ENCODE results near the gene TAS2R42.

Gene TAS2R42, protein sequence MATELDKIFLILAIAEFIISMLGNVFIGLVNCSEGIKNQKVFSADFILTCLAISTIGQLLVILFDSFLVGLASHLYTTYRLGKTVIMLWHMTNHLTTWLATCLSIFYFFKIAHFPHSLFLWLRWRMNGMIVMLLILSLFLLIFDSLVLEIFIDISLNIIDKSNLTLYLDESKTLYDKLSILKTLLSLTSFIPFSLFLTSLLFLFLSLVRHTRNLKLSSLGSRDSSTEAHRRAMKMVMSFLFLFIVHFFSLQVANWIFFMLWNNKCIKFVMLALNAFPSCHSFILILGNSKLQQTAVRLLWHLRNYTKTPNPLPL

DNA sequence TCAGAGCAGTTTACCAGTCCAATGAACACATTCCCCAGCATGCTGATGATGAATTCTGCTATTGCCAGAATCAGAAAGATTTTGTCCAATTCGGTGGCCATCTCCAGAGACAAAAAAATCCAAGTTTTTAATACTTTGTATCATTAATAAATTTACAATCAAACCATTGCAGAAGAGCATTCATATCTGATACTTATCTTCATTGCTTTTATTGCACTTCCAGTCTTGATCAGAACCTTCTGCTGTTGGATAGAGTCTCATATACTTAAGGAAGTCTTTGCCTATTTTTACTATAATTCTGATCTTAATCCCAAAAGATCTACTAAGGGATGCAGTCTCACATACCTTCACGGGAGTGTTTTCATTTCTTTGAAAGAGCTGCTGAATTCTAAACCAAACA, at the start of gene TAS2R42:
TAS2R42 (minus strand) TSS at position 101 of the 400 bp plus-strand sequence; CDS start at position 101, 0 bp downstream.
- no peak for DNase-seq

DNA sequence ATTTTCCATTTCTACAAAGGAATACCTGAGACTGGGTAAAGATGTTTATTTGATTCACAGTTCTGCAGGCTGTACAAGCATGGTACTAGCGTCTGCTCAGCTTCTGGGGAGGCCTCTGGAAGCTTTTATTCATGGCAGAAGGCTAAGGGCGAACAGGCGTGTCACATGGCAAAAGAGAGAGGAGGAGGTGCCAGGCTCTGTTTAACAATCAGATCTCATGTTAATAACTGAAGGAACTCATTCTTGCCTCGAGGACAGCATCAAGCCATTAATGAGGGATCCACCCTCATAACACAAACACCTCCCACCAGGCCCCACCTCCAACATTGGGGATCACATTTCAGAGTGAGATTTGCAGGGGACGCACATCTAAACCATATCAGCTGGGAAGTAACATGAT, 46.8 kb upstream of the TAS2R42 start:
- no peak for DNase-seq

DNA sequence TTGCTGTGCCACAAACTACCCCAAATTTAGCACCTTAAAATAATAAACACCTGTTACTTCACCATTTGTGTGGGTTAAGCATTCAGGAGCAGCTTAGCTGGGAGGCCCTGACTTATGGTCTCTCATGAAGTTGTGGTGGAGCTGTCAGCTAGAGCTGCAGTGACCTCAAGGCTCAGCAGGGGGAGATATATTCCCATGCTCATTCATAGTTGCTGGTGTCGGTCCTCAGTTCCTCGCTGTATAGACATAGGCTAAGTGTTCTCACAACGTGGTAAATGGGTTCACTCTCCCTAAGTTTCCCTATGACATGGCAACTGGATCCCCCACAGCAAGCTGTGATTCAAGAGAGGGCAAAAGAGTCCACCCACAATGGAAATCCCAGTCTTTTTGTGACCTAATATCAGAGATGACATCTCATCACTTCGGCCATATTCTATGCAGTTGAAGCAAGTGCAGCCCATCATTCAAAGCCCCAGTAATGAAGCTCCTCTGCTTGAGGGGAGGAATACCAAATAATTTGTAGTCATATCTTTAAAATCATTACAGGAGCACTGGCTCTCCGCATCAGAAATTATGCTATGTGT, 41.7 kb upstream of the TAS2R42 start:
- peak in 3 of 6 experiments; percentile 2 to 9 (median 6) for DNase-seq

DNA sequence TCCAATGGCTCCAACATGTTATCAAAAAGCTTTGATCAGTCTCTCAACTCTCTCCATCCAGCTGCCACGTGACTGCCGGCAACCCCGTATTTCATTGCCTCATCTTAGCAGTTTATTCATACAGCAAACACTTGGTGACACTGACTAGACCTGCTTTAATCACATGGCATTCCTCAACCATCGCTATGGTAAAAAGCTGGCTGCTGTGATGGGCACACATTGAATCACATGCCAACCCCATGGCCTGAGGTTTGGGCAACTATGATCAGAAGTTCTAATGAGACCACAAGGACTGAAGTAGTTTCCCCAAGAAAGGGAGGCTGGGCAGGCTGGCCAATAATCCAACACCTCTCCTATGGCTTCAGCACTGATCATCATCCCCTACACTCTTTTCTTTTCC, 40.6 kb upstream of the TAS2R42 start:
- no peak for DNase-seq

DNA sequence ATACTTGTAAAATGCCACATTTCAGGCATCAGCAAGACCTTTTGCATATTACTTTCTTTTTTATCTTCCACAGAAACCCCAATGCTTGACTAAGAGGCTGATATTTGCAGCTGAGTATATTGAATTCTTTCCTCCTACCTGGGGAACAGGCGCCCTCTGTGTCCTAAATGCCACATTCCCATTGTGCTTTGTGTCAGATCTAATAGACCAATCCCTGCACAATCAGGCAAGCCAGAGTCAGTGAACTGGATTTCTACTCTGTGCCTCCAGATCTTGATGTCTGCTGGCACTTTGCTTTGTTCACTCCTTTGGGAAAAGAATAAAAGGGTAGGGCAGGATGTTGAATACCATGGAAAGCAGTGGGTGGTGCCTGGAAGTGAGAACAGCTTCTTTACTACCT, 22.4 kb upstream of the TAS2R42 start:
- no peak for DNase-seq

DNA sequence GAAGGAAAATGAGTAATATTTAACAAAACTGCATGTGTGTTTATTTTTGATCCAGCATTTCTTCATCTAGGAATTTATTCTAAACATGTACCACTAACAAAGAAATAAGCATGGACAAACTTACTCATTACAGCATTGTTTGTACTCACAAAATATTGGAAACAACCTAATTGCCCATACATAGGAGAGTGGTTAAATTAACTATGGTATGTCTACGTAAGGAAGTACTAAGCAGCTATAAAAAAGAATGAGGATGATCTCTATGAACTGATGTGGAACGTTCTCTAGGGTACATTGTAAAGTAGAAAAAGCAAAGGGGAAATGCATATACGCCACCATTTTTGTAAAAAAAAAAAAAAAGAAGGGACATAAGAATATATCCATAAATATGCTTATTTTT, 17.4 kb upstream of the TAS2R42 start:
- no peak for DNase-seq

DNA sequence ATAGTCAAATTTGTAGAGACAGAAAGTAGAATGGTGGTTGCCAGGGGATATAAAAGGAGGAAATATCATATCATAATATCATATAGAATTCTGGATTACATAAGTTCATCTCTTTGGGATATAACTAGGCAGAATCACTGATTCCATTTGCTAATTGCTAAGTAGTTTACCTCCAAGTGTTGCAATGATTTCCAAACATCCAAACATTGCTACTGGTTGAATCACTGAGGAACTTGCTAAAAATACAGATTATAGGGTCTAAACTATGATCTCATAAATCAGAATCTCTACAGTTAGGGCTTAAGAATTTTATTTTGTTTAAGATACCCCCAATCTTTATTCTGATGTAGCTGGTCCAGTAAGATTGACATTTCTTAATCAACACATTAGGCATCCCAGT, 16.1 kb upstream of the TAS2R42 start:
- DNase-seq = no peak

DNA sequence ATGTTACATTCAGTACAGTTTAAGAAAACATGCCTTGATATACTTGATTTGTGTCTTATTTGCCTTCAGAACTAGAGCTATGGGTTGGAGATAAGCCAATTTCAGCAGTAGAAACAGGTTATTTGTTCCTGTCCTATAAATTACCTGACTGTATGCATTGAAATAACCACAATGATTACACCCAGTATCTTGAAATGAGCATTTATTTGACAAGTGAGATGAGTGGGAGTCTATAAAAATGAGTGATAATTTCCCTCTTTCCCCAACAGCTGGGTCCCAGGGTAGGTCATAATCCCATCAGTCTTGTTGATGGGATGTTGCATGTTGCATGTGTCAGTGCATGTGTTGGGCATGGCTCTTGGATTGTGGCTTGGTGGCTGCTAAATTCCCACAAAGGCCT, 3.7 kb downstream of the TAS2R42 start:
- DNase-seq = no peak

DNA sequence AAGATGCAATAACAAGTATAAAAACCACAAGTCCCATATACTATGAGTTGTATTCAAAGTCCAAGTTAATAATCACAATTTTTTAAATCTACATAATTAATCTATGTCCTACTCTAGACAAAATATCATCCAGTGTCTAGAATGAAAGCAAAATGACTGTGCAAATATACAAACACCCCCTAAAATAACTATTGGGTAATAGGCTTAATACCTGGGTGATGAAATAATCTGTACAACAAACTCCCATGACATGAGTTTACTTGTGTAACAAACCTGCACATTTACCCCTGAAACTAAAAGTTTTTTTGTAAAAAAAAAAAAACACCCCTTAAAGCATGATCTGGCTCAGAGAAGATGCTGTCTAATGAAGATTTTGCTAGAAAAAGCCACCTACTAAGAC, 4.2 kb downstream of the TAS2R42 start:
- no peak for DNase-seq

DNA sequence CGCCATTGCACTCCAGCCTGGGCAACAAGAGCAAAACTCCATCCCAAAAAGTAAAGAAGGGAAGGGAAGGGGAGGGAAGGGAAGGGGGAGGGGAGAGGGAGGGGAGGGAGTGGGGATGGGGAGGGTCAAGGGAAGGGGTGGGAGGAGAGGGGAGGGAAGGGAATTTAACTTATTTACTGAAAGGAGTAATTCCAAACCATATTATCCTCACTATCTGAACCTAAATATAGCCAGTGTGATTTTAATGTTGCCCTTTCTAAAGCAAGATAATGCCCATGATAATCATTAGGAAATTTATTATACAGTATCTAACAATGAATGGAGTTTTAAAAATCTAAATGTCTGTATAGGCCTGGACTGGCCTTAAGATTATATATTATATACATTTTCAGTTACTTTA, 8.5 kb downstream of the TAS2R42 start:
- DNase-seq = no peak

DNA sequence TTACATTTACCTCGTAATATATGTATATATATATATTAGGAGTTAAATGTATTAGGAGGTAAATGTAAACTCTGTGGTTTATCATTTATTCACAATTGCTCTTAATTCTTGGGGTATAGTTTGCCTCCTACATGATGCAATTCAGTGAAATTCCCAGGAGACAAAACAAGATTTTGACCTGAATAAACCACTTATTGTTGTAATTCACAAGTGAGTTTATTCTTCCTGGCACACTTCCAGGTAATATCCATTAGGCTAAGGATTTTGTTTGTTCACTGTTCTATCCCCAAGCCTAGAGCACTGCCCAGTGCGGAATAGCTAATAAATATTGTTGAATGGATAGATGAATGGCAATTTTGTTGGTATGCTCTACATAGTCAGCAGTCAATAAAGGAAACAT, 12.7 kb downstream of the TAS2R42 start:
- DNase-seq = no peak

DNA sequence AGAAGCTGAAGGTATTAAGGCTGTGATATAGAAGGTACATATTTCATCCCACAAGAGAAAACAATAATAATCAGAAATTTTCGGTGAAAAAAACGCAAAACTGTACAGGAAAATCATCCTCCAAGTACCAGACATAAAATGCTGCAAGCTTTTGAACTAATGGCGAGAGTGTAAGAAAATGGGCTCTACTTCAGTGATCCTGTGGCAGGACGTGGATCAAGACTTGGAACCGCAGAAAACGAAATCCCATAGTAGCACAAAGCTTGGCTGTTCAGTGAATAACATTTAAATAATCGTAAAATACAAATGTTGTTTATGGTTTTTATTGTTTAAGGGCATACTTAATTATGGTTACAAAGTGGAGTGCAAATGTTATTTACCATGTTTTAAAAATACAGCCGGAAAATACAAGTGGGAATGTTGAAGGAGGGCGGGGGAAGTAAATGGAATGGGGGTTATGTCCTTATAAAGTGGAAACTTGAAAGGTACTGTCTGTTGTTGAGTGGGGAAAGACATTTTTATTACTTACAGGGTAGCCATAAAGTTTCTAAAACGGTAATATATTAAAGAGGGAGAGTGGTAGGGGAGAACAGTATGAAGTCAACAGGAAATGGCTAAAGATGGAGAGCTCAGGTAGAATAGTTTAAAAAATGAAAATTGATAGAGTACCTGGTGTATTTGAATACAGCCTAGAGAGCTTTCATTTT, 14.6 kb downstream of the TAS2R42 start:
- DNase-seq = peak in 1 of 6 experiments; percentile 35

DNA sequence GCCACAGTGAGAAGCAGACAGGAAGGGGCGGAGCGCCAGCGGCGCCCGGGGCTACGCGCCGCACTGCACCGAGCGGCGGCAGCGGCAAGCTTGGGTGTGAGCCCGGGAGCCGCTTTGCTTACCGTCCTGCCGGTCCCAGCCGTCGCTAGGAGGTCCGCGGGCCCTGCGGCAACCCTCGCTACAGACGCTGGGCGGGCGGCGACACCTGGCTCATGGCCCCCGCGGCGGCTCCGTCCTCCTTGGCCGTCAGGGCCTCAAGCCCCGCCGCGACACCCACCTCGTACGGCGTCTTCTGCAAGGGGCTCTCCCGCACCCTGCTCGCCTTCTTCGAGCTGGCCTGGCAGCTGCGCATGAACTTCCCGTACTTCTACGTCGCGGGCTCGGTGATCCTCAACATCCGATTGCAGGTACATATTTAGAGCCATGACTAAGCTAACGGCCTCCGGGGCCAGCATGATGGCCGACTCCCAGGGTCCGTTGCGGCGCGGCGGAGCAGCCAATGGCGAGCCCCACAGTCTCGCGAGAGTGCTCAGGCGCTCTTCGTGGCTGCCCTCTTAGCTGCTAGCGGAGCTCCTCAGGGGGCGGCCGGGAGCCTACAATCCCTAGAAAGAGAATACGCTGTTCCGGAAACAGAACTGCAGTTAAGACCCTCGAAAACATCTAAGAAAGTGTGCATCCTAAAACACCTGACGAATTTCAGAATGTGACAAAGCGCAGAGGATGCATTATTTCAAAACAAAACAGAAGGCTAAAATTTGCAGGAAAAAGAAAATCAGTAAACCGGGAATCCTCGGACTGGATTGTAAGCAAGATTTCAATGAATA, 15.4 kb downstream of the TAS2R42 start, which contains the start of gene SMIM10L1:
SMIM10L1 (plus strand) TSS at position 50 of the 824 bp plus-strand sequence; CDS start at position 213, 163 bp downstream.
- DNase-seq = peak; percentile 74 to 92 (median 80)

DNA sequence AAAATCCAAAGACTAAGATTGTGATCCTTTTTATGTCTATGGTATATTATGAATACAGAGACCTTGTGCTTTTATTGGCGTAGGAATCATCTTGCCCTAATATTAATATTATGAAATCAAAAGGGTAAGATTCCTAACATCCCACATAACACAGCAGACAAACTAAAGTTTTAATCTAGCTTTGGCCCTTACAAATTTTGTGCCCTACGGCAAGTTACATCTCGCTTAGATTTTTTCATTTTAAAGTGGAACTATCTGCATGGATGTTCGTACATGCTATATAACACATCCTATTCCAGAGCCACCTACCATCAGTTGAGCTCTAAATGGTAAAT, 16.0 kb downstream of the TAS2R42 start:
- no peak for DNase-seq

DNA sequence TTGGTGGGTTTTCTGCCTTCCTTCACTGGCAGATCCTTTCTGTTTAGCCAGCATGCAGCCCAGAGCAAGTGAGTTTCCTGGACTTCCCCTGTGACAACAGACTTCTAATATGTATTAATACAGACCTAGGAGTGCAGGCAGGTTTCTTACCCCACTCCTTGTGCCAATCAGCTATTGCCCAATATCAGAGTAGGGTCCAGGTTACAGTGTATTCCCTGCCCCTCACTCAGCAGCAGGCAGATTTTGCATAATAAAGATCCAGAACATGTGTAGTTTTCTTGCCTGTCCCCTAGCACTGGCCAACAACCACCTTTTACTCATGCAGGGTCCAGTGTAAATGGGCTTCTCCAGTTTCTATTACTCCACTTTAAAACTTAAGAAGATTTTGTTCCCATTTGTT, 20.4 kb downstream of the TAS2R42 start:
- DNase-seq = no peak

DNA sequence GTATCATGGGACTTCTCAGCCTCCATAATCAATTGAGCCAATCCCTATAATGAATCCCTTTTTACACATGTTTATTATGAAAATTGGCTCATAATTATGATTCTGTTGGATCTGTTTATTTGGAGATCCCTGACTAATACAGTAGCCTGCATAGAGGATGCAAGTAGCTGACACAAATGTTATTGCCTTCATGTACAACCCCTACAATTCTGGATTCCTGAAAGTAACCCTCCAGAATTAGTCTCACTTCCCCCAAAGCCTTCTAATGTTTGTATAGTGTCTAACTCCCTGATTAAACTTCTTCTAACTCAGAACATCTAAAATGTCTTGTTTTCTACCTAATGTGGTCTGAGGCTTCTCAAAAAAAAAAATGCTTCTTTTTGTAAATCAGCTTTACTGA, 22.4 kb downstream of the TAS2R42 start:
- DNase-seq = no peak

DNA sequence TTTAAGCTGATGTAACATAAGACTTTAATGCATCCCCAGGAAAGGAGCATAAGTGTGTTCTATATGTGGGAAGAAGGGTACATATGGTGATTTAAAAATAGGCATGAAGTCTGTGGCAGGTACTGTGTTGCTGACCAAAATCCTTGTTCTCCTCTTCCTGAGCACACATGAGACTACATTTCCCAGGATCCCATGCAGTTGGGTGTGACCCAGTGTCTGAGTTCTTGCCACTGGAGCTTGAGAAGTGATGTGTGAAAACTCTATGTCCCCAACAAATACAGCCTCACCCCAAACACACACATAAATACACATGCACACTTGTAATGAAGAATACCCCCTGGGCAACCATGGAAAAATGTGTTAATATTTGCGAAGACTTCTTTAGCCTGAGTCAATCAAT, 24.2 kb downstream of the TAS2R42 start:
- no peak for DNase-seq

DNA sequence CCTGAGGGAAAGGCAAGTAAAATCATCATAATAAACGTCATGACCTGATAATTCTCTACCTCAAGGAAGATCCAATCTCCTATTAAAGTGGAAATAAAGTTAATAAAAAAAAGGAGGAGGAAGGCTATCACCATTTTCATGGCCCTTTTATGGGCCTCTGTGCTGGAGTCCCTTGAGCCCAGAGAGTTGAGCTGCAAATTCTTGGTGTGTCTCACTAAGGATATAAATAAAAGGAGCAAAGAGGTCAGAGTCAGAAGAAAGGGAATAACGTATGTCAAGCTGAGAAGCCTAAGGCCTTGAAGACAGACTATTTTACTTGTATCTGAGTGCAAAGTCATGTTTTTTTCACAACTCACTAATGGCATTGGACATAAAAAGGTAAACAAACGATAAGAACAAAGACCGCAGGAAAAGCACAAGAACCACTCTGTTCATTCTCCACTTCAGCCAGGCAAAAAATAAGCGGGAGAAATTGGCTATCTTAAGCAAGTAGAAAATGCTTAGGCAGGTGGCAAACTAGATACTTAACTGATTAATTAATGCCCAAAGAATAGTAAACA, 27.8 kb downstream of the TAS2R42 start:
- DNase-seq = no peak

DNA sequence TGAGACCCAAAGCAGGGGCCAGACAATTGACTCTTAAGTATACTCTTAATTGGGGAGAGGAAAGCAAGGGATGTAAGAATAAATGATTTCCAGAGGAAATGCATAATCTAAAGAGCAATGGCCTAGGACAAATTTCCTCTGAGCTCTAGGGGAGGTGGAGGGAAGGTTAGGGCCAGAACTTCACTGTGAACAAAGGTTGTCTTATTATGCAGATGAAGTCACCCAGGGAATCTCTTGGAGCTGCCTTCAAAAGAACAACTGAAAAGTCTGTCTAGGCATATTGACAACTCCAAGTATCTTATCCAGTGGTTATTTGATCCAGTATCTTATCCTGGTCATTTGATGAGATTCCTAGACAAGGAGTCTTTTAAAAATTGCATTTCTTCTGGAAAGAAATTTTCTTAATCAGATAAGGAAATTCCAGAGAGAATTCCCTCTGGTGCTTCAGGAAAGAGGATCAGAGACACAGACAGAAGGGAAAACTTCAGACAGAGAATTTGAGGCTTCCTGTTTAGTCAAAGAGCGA, 32.3 kb downstream of the TAS2R42 start:
- DNase-seq = no peak

DNA sequence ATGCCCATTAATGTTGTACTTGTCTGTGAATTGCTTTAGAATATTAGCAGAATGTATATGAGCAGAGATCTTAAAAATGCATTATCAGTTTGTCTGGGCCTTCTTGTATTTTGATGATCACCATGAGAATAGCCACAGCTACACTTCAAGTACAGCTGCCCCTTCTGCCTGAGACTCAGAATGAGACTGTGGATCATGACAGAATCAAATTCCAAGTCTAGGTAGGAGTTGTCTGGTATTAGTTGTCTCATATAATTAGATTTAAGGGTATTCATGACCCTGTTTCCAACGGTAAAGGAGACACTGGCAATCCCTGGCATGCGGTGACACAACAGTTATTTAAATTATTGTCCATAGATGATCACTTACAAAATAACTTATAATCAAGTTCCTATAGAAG, 34.0 kb downstream of the TAS2R42 start:
- DNase-seq = no peak

DNA sequence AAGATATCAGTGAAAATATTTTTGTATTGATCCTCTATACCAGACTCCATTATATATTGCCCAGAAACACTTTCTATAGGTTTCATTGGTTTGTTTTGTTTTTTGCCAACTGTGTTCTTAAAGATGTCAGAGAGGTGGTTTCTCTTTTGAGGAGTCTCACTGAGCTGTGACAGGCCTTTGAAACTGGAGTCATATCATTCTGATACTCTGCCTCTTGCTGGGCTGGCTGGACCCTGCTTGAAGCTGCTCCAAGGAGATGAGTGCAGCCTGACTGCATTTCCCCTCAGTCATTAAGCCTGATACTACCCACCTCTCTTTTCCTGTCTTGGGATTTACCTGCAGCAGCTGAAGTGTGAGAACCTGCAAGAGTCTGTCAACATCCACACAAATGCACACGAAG, 35.9 kb downstream of the TAS2R42 start:
- DNase-seq = no peak

DNA sequence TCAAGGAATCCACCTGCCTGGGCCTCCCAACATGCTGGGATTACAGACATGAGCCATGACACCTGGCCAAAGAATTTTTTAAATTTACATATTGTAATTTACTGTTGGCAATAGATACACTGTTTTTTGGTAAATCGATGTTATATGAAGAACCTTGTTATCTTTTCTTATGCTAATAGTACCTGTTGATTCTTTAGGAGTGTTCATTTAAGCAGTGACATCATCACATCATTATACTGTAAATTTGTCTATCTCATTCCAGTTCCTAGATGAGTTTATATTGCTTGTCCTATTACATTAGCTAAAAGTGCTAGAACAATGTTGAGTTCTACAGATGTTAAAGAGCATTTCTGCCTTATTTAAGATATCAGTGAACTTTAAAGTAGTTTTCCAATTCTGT, 39.3 kb downstream of the TAS2R42 start:
- DNase-seq = no peak

DNA sequence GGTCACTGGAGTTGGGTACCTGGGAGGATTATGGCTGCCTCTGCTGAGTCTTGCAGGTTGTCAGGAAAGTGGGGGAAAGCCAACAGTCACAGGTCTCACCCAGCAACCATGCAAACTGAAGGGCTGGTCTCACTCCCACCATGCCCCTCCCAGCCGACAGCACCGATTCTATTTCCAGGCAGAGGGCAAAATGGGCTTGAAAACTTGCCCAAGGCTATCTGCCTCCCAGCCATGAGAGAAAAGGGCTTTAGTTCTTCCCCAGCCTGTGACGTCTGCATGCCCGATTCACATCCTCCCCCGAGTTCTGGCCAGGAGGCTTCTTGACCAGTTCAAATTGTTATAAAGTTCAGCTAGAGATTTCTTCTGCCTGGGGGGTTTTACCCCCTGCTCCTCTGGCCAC, 42.4 kb downstream of the TAS2R42 start:
- no peak for DNase-seq
